ENCODE results near the gene SPOP.
"Not testable (repeated sequence)": the region's sequence is repeated elsewhere in the genome, so short reads cannot be mapped to it uniquely, and the experiment has no call there.

Gene SPOP

GRCh38 chr17:49576088-49576916, 101.6 kb downstream of the SPOP start:
- DNase-seq (ENCODE audit: low read depth, low spot score) = no peak
- H3K27ac ChIP-seq = no peak overlapping the region

- H3K27ac ChIP-seq = no peak within 1 kb of the TSS
- DNase-seq (ENCODE audit: low read depth, low spot score) = no peak
Measured at GRCh38 chr17:49575679-49576087, 102.2 kb downstream of the SPOP start, which contains the start of gene NXPH3. NXPH3 (plus strand) TSS chr17:49575871; CDS start chr17:49576220, 349 bp downstream.

GRCh38 chr17:49574945-49575678, 102.8 kb downstream of the SPOP start:
- no peak for DNase-seq (ENCODE audit: low read depth, low spot score)
- H3K27ac ChIP-seq = no peak overlapping the region

GRCh38 chr17:49574323-49574781, 103.5 kb downstream of the SPOP start:
- no peak for DNase-seq (ENCODE audit: low read depth, low spot score)
- no peak overlapping the region for H3K27ac ChIP-seq

- DNase-seq (ENCODE audit: low read depth, low spot score) = no peak
- H3K27ac ChIP-seq = no peak overlapping the region
Measured at GRCh38 chr17:49573510-49574322, 104.2 kb downstream of the SPOP start.

GRCh38 chr17:49572806-49573420, 105.0 kb downstream of the SPOP start:
- no peak for DNase-seq (ENCODE audit: low read depth, low spot score)
- H3K27ac ChIP-seq = no peak overlapping the region

GRCh38 chr17:49572226-49572625, 105.7 kb downstream of the SPOP start:
- H3K27ac ChIP-seq = no peak overlapping the region
- no peak for DNase-seq (ENCODE audit: low read depth, low spot score)

GRCh38 chr17:49571764-49572163, 106.1 kb downstream of the SPOP start:
- H3K27ac ChIP-seq = no peak overlapping the region
- no peak for DNase-seq (ENCODE audit: low read depth, low spot score)

GRCh38 chr17:49571283-49571682, 106.6 kb downstream of the SPOP start:
- no peak for DNase-seq (ENCODE audit: low read depth, low spot score)
- H3K27ac ChIP-seq = no peak overlapping the region

GRCh38 chr17:49570540-49571242, 107.2 kb downstream of the SPOP start:
- no peak overlapping the region for H3K27ac ChIP-seq
- no peak for DNase-seq (ENCODE audit: low read depth, low spot score)

- DNase-seq (ENCODE audit: low read depth, low spot score); H3K27ac ChIP-seq: not testable (repeated sequence)
Measured at GRCh38 chr17:49568695-49569047, 109.2 kb downstream of the SPOP start.

GRCh38 chr17:49567871-49568694, 109.8 kb downstream of the SPOP start:
- DNase-seq (ENCODE audit: low read depth, low spot score) = no peak
- no peak overlapping the region for H3K27ac ChIP-seq

GRCh38 chr17:49567104-49567521, 110.8 kb downstream of the SPOP start:
- H3K27ac ChIP-seq = no peak overlapping the region
- DNase-seq (ENCODE audit: low read depth, low spot score) = no peak

- no peak for DNase-seq (ENCODE audit: low read depth, low spot score)
Measured at GRCh38 chr17:49566668-49567071, 111.2 kb downstream of the SPOP start.

GRCh38 chr17:49565948-49566491, 111.9 kb downstream of the SPOP start:
- no peak for DNase-seq (ENCODE audit: low read depth, low spot score)
- H3K27ac ChIP-seq = no peak overlapping the region

More at GRCh38 chr17:49566668-49567071, 111.2 kb downstream of the SPOP start:
- no peak overlapping the region for H3K27ac ChIP-seq

- H3K27ac ChIP-seq = no peak overlapping the region
- no peak for DNase-seq (ENCODE audit: low read depth, low spot score)
Measured at GRCh38 chr17:49564638-49565037, 113.3 kb downstream of the SPOP start.

- no peak overlapping the region for H3K27ac ChIP-seq
- DNase-seq (ENCODE audit: low read depth, low spot score) = no peak
Measured at GRCh38 chr17:49557312-49558024, 120.4 kb downstream of the SPOP start.
